Neural cell (in vitro differentiated cells): Measurements from ENCODE around the gene TSPAN18. TPM values are rescaled to one million over a fixed set of nuclear protein-coding genes. Genes with fewer than 3 reads are reported as not detected.

Source experiments
- H2AFZ ChIP-seq: fragments of 200-600, 300-800 bp; sonication (generic), shearing (Covaris generic); 2 replicates; pipeline ENCODE4 v1.6.0; 2014; ENCODE audit warnings: low read depth, mild to moderate bottlenecking, antibody characterized with exemption, low read length, moderate library complexity
- H3F3A ChIP-seq: fragments of 200-600 bp; shearing (Covaris generic); 2 replicates; pipeline ENCODE4 v1.6.1; 2016; ENCODE audit warnings: mild to moderate bottlenecking, moderate library complexity, mixed read lengths, antibody characterized with exemption, low read length; ENCODE audit not compliant: insufficient read depth, poor library complexity, severe bottlenecking
- H3K27ac ChIP-seq: fragments of 200-600, 300-800 bp; sonication (generic), shearing (Covaris generic); 2 replicates; pipeline ENCODE4 v1.5.1; 2014; ENCODE audit warnings: mild to moderate bottlenecking, low read length, moderate library complexity
- H3K27me3 ChIP-seq: fragments of 300-800, 200-600 bp; sonication (generic), shearing (Covaris generic); 2 replicates; pipeline ENCODE4 v1.6.0; 2014; ENCODE audit warnings: mild to moderate bottlenecking, low read depth, low read length, moderate library complexity; ENCODE audit not compliant: insufficient read depth
- H3K36me3 ChIP-seq: fragments of 300-800, 200-600 bp; sonication (generic), shearing (Covaris generic); 2 replicates; pipeline ENCODE4 v1.5.1; 2014; ENCODE audit warnings: mild to moderate bottlenecking, antibody characterized with exemption, low read length, moderate library complexity; ENCODE audit not compliant: insufficient read depth
- H3K4me2 ChIP-seq: fragments of 300-800, 200-600 bp; sonication (generic), shearing (Covaris generic); 2 replicates; pipeline ENCODE4 v1.6.0; 2014; ENCODE audit warnings: mild to moderate bottlenecking, low read length
- H3K4me3 ChIP-seq: fragments of 300-800, 200-600 bp; sonication (generic), shearing (Covaris generic); 2 replicates; pipeline ENCODE4 v1.5.1; 2014; ENCODE audit warnings: mild to moderate bottlenecking, low read length, moderate library complexity
- H3K79me2 ChIP-seq: fragments of 200-600 bp; shearing (Covaris generic); replicated peaks from 2 replicates; pipeline ENCODE4 v1.6.0; 2014; ENCODE audit warnings: mild to moderate bottlenecking, low read length, moderate library complexity; ENCODE audit not compliant: insufficient read depth
- H3K9ac ChIP-seq: fragments of 300-800, 200-600 bp; sonication (generic), shearing (Covaris generic); 2 replicates; pipeline ENCODE4 v1.6.1; 2016; ENCODE audit warnings: mild to moderate bottlenecking, low read length, mixed read lengths
- H3K9me2 ChIP-seq: fragments of 200-600 bp; shearing (Covaris generic); 2 replicates; pipeline ENCODE4 v1.6.1; 2016; ENCODE audit warnings: mild to moderate bottlenecking, low read length, mixed read lengths; ENCODE audit not compliant: insufficient read depth
- H3K9me3 ChIP-seq: fragments of 200-600, 300-800 bp; sonication (generic), shearing (Covaris generic); 2 replicates; pipeline ENCODE4 v1.6.1; 2016; ENCODE audit warnings: mild to moderate bottlenecking, mixed run types, low read length, moderate library complexity, mixed read lengths
- H4K20me1 ChIP-seq: fragments of 200-600 bp; shearing (Covaris generic); 2 replicates; pipeline ENCODE4 v1.6.1; 2016; ENCODE audit warnings: mild to moderate bottlenecking, mixed run types; ENCODE audit not compliant: insufficient read depth
- CTCF ChIP-seq: fragments of 450-650 bp; IDR thresholded peaks from 2 replicates; pipeline ENCODE4 v1.5.1; 2014; ENCODE audit warnings: antibody characterized with exemption, mild to moderate bottlenecking, moderate library complexity; ENCODE audit not compliant: poor library complexity, severe bottlenecking
- EP300 ChIP-seq: fragments of 450-650 bp; conservative IDR thresholded peaks from 2 replicates; pipeline ENCODE4 v1.6.1; 2014; ENCODE audit warnings: antibody characterized with exemption, mild to moderate bottlenecking, moderate library complexity; ENCODE audit not compliant: poor library complexity, severe bottlenecking
- EZH2 ChIP-seq: fragments of 200-600, 300-800 bp; shearing (Covaris generic), sonication (generic); IDR thresholded peaks from 2 replicates; pipeline ENCODE4 v1.6.1; 2014; ENCODE audit warnings: antibody characterized with exemption, low read length, borderline replicate concordance, mild to moderate bottlenecking; ENCODE audit not compliant: insufficient read depth, poor library complexity, severe bottlenecking
- MXI1 ChIP-seq: fragments of 450-650 bp; conservative IDR thresholded peaks from 2 replicates; pipeline ENCODE4 v1.6.1; 2014; ENCODE audit warnings: antibody characterized with exemption, mild to moderate bottlenecking; ENCODE audit not compliant: poor library complexity, severe bottlenecking
- POLR2AphosphoS5 ChIP-seq: IDR thresholded peaks from 2 replicates; pipeline ENCODE4 v1.6.1; 2012
- RAD21 ChIP-seq: fragments of 450-650 bp; conservative IDR thresholded peaks from 2 replicates; pipeline ENCODE4 v1.6.1; 2014; ENCODE audit warnings: antibody characterized with exemption, mild to moderate bottlenecking, moderate library complexity
- REST ChIP-seq: IDR thresholded peaks from 2 replicates; pipeline ENCODE4 v1.6.1; 2012; ENCODE audit warnings: borderline replicate concordance
- SMC3 ChIP-seq: fragments of 450-650 bp; conservative IDR thresholded peaks from 2 replicates; pipeline ENCODE4 v1.6.1; 2014; ENCODE audit warnings: antibody characterized with exemption, mild to moderate bottlenecking, moderate library complexity; ENCODE audit not compliant: poor library complexity
- TAF1 ChIP-seq: IDR thresholded peaks from 2 replicates; pipeline ENCODE4 v1.6.1; 2012; ENCODE audit warnings: low read depth
- polyA plus RNA-seq: library from polyadenylated mRNA; depleted of rRNA; stranded (reverse); fragments of >200 nt; gene quantifications from 2 replicates; pipeline ENCODE4 v1.2.3, GENCODE V29; 2014

The TSPAN18 gene
- polyA plus RNA-seq, 1 donor from 2014 or later: 8.4 TPM

GRCh38 chr11:44701276-44701675, 25.5 kb upstream of the TSPAN18 start:
- H2AFZ ChIP-seq: no peak overlapping the region
- no peaks in the 10 kb centered on the region for H3K79me2 ChIP-seq
- no peak overlapping the region for H3K9ac ChIP-seq
- H4K20me1 ChIP-seq: no peaks in the 10 kb centered on the region
- no peaks in the 10 kb centered on the region for H3K27me3 ChIP-seq
- H3K4me3 ChIP-seq: no peak overlapping the region
- TF ChIP-seq SMC3: no peak
- no peak for TF ChIP-seq MXI1
- no peak for TF ChIP-seq TAF1
- no peak for TF ChIP-seq EZH2
- TF ChIP-seq RAD21: no peak
- TF ChIP-seq EP300: no peak
- no peak for TF ChIP-seq CTCF
- no peak for TF ChIP-seq REST
- no peak for TF ChIP-seq POLR2AphosphoS5
- no peak overlapping the region for H3K4me2 ChIP-seq
- H3K27ac ChIP-seq: no peak overlapping the region
- H3K36me3 ChIP-seq: no peaks in the 10 kb centered on the region
- H3K9me3 ChIP-seq: no peaks in the 10 kb centered on the region
- no peaks in the 10 kb centered on the region for H3K9me2 ChIP-seq
- H3F3A ChIP-seq: no peaks in the 10 kb centered on the region

GRCh38 chr11:44702889-44703288, 23.9 kb upstream of the TSPAN18 start:
- TF ChIP-seq EZH2: no peak
- TF ChIP-seq MXI1: no peak
- no peak for TF ChIP-seq SMC3
- TF ChIP-seq RAD21: no peak
- no peak for TF ChIP-seq POLR2AphosphoS5
- TF ChIP-seq REST: no peak
- no peak for TF ChIP-seq CTCF
- Histone ChIP-seq H3K36me3 (no peaks in the 10 kb centered on the region), H3K9me2 (no peaks in the 10 kb centered on the region), H3K27ac (no peak overlapping the region), H3F3A (no peaks in the 10 kb centered on the region), H3K79me2 (no peaks in the 10 kb centered on the region), H4K20me1 (no peaks in the 10 kb centered on the region), H2AFZ (no peak overlapping the region), H3K9me3 (no peaks in the 10 kb centered on the region), H3K27me3 (no peaks in the 10 kb centered on the region), H3K9ac (no peak overlapping the region), H3K4me3 (no peak overlapping the region), H3K4me2 (no peak overlapping the region)
